ENCODE data around the gene SLC2A4RG.

Gene SLC2A4RG

DNA sequence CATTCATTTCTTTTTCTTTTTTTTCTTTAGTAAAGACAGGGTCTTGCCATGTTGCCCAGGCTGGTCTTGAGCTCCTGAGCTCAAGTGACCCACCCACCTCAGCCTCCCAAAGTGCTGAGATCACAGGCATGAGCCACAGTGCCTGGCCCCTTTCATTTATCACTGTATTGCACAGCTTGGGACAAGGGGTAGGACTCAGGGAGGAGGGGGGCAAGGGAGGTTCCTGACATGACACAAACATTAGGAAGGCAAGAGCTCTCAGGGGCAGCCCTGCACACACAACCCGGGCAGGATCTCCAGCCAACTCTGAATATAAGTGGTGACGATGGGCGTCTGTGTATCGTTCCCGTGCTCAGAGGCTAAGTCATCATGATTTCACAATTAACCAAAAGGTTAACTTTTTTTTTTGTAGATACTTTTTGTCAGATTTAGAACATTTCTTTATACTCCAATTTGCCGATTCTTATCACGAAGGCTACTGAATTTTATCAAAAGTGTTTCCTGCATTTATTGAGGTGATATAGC lies 19.9 kb downstream of the SLC2A4RG start:
- POLR2A ChIA-PET (ENCODE audit: low non-redundant PET) = no interaction called here
- DNase-seq (ENCODE audit: low spot score) = no peak
- CTCF ChIA-PET = interaction anchor here (0.7 kb wide), 1 partner anchor 237 kb away, joined by 3 read pairs; no protein-coding TSS in a partner anchor
- TF ChIP-seq, protein P1, sequence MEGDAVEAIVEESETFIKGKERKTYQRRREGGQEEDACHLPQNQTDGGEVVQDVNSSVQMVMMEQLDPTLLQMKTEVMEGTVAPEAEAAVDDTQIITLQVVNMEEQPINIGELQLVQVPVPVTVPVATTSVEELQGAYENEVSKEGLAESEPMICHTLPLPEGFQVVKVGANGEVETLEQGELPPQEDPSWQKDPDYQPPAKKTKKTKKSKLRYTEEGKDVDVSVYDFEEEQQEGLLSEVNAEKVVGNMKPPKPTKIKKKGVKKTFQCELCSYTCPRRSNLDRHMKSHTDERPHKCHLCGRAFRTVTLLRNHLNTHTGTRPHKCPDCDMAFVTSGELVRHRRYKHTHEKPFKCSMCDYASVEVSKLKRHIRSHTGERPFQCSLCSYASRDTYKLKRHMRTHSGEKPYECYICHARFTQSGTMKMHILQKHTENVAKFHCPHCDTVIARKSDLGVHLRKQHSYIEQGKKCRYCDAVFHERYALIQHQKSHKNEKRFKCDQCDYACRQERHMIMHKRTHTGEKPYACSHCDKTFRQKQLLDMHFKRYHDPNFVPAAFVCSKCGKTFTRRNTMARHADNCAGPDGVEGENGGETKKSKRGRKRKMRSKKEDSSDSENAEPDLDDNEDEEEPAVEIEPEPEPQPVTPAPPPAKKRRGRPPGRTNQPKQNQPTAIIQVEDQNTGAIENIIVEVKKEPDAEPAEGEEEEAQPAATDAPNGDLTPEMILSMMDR (conservative IDR thresholded peaks at IDR 0.05; ENCODE audit: low read depth) = no peak
- H3K27ac ChIP-seq = no peak overlapping the region

DNA sequence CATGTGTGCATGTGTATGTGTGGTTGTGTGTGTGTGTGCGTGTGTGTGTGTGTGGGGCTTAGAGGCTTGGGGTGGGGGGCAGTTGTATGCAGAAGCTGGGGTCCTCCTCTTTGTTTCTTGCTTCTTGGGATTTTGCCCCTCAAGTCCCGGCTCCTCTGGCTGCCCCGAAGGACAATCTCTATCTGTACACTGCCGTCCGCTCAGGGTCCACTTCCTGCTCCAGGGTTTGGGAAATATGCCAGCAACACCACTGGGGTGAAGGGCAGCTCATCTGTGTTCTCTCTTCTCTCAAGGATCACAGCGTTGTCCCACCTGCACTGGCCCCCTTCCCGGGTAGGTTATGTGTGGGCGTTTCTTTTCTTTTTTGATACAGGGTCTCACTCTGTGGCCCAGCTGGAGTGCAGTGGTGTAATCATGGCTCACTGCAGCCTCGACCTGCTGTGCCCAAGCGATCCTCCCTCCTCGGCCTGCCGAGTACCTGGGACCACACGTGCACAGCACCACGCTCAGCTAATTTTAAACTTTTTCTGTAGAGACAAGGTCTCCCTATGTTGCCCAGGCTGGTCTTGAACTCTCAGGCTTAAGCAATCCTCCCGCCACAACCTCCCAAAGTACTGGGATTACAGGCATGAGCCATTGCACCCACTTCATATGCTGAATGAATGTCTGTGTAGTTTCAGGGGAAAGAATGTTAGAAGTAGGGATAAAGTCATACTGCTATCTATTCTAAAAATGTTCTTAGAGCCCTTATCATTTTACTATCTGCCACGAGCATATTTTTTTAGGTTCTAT lies 25.7 kb downstream of the SLC2A4RG start:
- ChIA-PET CTCF (interaction anchor here (1.0 kb wide), 1 partner anchor 21 kb away, joined by 5 read pairs; no protein-coding TSS in a partner anchor), POLR2A (ENCODE audit: low non-redundant PET) (no interaction called here)
- H3K27ac ChIP-seq = no peak overlapping the region
- TF ChIP-seq, protein P1 (conservative IDR thresholded peaks at IDR 0.05; ENCODE audit: low read depth) = no peak
- no peak for DNase-seq (ENCODE audit: low spot score)

DNA sequence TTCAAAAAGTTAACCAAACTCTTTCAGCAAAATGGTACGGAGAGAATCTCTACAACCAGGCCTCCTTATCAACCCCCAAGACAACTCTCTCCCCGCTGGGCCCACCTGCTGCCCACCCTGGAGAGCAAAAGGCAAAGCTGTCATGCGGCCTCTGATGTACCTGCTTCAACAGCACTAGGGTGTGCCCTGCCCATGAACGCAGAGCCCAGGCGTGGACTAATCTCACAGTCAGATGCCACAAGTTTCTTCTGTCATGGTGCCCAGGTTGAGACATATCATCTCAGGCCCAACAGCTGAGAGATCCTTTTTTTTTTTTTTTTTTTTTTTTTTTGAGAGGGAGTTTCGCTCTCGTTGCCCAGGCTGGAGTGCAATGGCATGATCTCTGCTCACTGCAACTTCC lies 26.3 kb downstream of the SLC2A4RG start:
- CTCF ChIA-PET = no interaction called here
- TF ChIP-seq, protein P1 (conservative IDR thresholded peaks at IDR 0.05; ENCODE audit: low read depth) = no peak
- no peak for DNase-seq (ENCODE audit: low spot score)
- POLR2A ChIA-PET (ENCODE audit: low non-redundant PET) = no interaction called here
- no peak overlapping the region for H3K27ac ChIP-seq

DNA sequence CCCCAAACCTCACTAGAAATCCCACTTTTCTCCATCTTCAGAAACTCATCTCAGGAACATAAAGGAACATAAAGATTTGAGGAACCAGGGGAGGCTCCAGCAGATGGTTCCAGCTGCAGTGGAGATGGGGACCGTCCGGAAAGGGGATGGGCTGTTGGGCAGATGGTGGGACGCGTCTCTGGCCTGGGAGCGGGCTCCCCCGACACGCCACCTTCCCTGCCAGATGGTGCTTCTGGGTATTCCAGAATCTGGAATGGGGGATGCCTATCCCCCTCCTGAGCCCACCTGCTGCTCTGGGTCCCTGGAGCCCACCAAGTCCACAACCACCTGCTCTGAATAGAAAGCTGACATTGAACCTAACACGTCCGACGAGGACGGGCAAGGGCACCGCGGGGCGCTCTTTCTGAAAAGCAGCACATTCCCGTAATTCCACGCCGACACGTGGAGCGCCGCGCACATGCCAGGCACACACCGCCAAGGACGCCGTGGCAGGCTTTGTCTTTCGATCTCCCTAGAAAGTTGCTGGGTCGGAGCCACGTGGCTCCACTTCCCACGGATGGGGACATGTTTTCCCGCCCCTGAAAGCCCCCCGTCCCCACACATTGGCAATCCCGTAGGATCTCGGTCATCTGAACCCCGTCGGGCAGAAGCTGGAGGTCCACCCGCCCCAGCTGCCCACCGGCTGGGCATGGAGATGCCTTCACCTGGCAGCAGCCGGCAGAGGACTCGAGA lies 27.3 kb downstream of the SLC2A4RG start:
- ChIA-PET POLR2A (ENCODE audit: low non-redundant PET) (interaction anchor here (0.5 to 0.6 kb wide), 3 partner anchors 26 to 98 kb away, joined by 3 to 4 read pairs (median 3); partner anchors contain the start of gene TPD52L2), CTCF (interaction anchor here (0.6 to 1.4 kb wide), 4 partner anchors 14 to 29 kb away, joined by 3 to 8 read pairs (median 4); no protein-coding TSS in a partner anchor)
- H3K27ac ChIP-seq = no peak overlapping the region
- no peak for DNase-seq (ENCODE audit: low spot score)
- TF ChIP-seq, protein P1 (conservative IDR thresholded peaks at IDR 0.05; ENCODE audit: low read depth) = no peak

DNA sequence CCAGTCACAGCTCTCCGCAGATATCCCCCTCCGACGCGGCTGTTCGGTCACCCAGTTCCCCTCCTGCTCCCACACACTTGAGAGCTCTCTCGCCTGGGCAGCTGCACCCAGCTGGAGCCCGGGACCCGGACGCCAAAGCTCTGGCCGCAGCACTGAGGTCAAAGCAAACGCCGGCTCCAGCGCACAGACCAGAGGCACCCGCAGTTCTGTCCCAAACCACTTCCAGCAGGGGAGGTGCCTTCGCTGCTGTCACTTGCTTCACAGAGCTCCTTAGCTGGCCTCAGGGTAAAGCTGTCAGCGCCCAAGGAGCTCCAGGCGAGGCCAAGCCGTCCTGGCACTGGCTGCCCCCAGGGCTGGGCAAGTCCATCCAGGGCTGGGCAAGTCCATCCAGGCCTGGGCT lies 27.9 kb downstream of the SLC2A4RG start:
- H3K27ac ChIP-seq = peak overlapping the region; percentile 1; the same call in 1 of the 2 replicates
- TF ChIP-seq, protein P1 (conservative IDR thresholded peaks at IDR 0.05; ENCODE audit: low read depth) = no peak
- ChIA-PET CTCF (interaction anchor here (0.7 to 1.4 kb wide), 3 partner anchors 19 to 29 kb away, joined by 3 to 8 read pairs (median 4); no protein-coding TSS in a partner anchor), POLR2A (ENCODE audit: low non-redundant PET) (no interaction called here)
- DNase-seq (ENCODE audit: low spot score) = no peak

DNA sequence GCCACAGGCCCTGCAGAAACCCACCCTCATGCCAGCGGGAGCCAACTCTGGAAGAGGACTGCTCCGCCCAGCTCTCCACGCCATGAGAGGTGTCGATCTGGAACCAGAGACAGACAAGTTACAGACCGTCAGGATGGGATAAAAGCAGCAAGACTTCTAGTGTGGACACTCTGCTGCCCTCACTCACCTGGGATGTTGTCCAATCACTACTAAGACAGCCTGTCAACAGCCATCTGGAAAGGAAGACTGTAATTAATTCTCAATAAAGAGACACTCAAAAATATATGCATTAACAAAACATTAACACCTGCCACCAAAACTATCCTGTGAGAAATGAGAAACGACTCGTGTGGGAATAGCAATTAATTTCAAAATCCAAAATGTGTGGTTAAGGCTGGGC lies 28.3 kb downstream of the SLC2A4RG start:
- TF ChIP-seq, protein P1 (conservative IDR thresholded peaks at IDR 0.05; ENCODE audit: low read depth) = no peak
- CTCF ChIA-PET = interaction anchor here (0.7 to 1.4 kb wide), 3 partner anchors 18 to 28 kb away, joined by 3 to 8 read pairs (median 4); no protein-coding TSS in a partner anchor
- POLR2A ChIA-PET (ENCODE audit: low non-redundant PET) = no interaction called here

More for the DNA sequence above, 28.3 kb downstream of the SLC2A4RG start:
- DNase-seq (ENCODE audit: low spot score) = no peak
- H3K27ac ChIP-seq = peak overlapping the region; percentile 1; the same call in 1 of the 2 replicates

Data from RWPE1 (cell line).